Measurements from ENCODE around the gene ANAPC2.

ANAPC2 gene

GRCh38 chr9:137162505-137163364 lies 25.6 kb downstream of the ANAPC2 start:
- peak; percentile 56 for DNase-seq (ENCODE audit: low spot score)

- no peak for DNase-seq (ENCODE audit: low spot score)
Observed at GRCh38 chr9:137161558-137162486, 26.5 kb downstream of the ANAPC2 start.

- DNase-seq (ENCODE audit: low spot score), result no peak
Observed at GRCh38 chr9:137160716-137161557, 27.4 kb downstream of the ANAPC2 start.

- no peak for DNase-seq (ENCODE audit: low spot score)
Observed at GRCh38 chr9:137160054-137160425, 28.3 kb downstream of the ANAPC2 start.

GRCh38 chr9:137159105-137160053 lies 29.0 kb downstream of the ANAPC2 start:
- no peak for DNase-seq (ENCODE audit: low spot score)

- DNase-seq (ENCODE audit: low spot score), result no peak
Observed at GRCh38 chr9:137158625-137159024, 29.7 kb downstream of the ANAPC2 start.

GRCh38 chr9:137157618-137158415 lies 30.5 kb downstream of the ANAPC2 start:
- no peak for DNase-seq (ENCODE audit: low spot score)

GRCh38 chr9:137156567-137157375 lies 31.6 kb downstream of the ANAPC2 start:
- peak; percentile 56 for DNase-seq (ENCODE audit: low spot score)

GRCh38 chr9:137152844-137153405 lies 35.4 kb downstream of the ANAPC2 start:
- no peak for DNase-seq (ENCODE audit: low spot score)

- peak; percentile 97 for DNase-seq (ENCODE audit: low spot score)
Observed at GRCh38 chr9:137150617-137151457, 37.5 kb downstream of the ANAPC2 start.

GRCh38 chr9:137149942-137150616 lies 38.3 kb downstream of the ANAPC2 start:
- peak; percentile 98 for DNase-seq (ENCODE audit: low spot score)

GRCh38 chr9:137149363-137149762 lies 39.0 kb downstream of the ANAPC2 start:
- DNase-seq (ENCODE audit: low spot score), result no peak

GRCh38 chr9:137148661-137149060 lies 39.7 kb downstream of the ANAPC2 start:
- no peak for DNase-seq (ENCODE audit: low spot score)

GRCh38 chr9:137148242-137148641 lies 40.1 kb downstream of the ANAPC2 start:
- no peak for DNase-seq (ENCODE audit: low spot score)

- DNase-seq (ENCODE audit: low spot score), result no peak
Observed at GRCh38 chr9:137147793-137148160, 40.6 kb downstream of the ANAPC2 start.

- no peak for DNase-seq (ENCODE audit: low spot score)
Observed at GRCh38 chr9:137147091-137147792, 41.1 kb downstream of the ANAPC2 start.

- no peak for DNase-seq (ENCODE audit: low spot score)
Observed at GRCh38 chr9:137146527-137146918, 41.8 kb downstream of the ANAPC2 start.

All from COLO829 (cell line).